ENCODE results near the gene APBA2.
A peak's percentile ranks its signal among the peaks of the same experiment; 100 is the strongest.

Gene APBA2

GRCh38 chr15:29131840-29132420, 246.2 kb downstream of the APBA2 start:
- Histone ChIP-seq H3K4me2 (ENCODE audit: insufficient read depth, low read length, poor library complexity, severe bottlenecking) (no peak overlapping the region), H4K8ac (ENCODE audit: low read depth, low read length) (no peak overlapping the region), H3K4ac (ENCODE audit: low read length) (no peak overlapping the region), H3K79me1 (ENCODE audit: low read depth, low read length) (peaks cover 1% of the 10 kb centered on the region), H2BK5ac (ENCODE audit: low read length) (no peak overlapping the region), H3K18ac (ENCODE audit: low read length) (peak overlapping the region; percentile 92), H3K36me3 (replicated peaks in 1 of 2; ENCODE audit: control insufficient read depth in 2 of 2, insufficient read depth in 2 of 2, low read length in 2 of 2) (no peaks in the 10 kb centered on the region), H3K4me1 (ENCODE audit: control insufficient read depth in 2 of 2, insufficient read depth in 1 of 2, low read depth in 1 of 2, low read length in 2 of 2) (peaks cover 5 to 9% of the 10 kb centered on the region in 2 donors), H3K23ac (ENCODE audit: low read depth, low read length, poor library complexity) (peak overlapping the region; percentile 63), H2AFZ (ENCODE audit: low read length) (peak overlapping the region; percentile 24), H4K91ac (ENCODE audit: low read depth, low read length, poor library complexity) (no peak overlapping the region), H3K4me3 (ENCODE audit: low read length in 2 of 2) (no peak overlapping the region), H3K27me3 (ENCODE audit: control insufficient read depth in 3 of 3, insufficient read depth in 3 of 3, low read depth in 1 of 3, low read length in 3 of 3) (peaks cover 0 to 6% (median 0%) of the 10 kb centered on the region in 3 experiments), H3K14ac (ENCODE audit: low read length) (peak overlapping the region; percentile 63), H3K9ac (ENCODE audit: low read depth, low read length, poor library complexity) (no peak overlapping the region), H2BK120ac (ENCODE audit: low read depth, low read length) (no peak overlapping the region), H2BK12ac (ENCODE audit: low read length) (peak overlapping the region; percentile 16), H2AK5ac (ENCODE audit: low read depth, low read length) (peak overlapping the region; percentile 34), H3K9me3 (replicated peaks in 1 of 2; ENCODE audit: control insufficient read depth in 2 of 2, insufficient read depth in 1 of 2, low read depth in 1 of 2, low read length in 2 of 2) (no peaks in the 10 kb centered on the region), H2BK15ac (ENCODE audit: low read length) (peak overlapping the region; percentile 47), H3K27ac (replicated peaks; ENCODE audit: low read length) (no peak overlapping the region)
- no CpG with 5 or more reads among the region's 23 CpGs for WGBS, 2 donors (ENCODE audit: extremely low coverage in 2 of 2, insufficient read length in 2 of 2, insufficient replicate concordance in 1 of 2)
- no peak for DNase-seq (ENCODE audit: low spot score)

DNA sequence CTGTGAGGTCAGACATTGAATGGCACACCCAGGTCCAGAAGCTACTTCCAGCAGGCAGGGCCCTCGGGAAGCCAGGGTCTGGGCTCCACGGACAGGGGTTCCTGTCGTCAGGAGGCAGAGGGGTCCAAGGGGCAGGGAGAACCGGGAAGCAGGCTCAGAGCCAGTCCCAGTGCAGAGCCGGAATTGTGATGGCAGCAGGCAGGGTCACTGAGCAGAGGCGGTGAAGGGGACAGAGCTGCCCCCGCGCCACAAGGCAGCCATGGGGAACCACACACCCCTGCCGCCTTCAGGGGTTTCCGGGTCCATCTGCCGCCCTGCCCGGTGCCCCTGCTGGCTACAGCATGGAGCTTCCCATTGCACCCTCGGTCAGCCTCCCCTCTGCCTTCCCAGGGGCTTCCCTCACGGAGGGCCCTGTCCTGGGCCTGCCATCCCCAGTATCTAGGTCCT, 247.0 kb downstream of the APBA2 start:
- H2AK5ac ChIP-seq (ENCODE audit: low read depth, low read length) = no peak overlapping the region
- no peak overlapping the region for H3K23ac ChIP-seq (ENCODE audit: low read depth, low read length, poor library complexity)
- H3K79me1 ChIP-seq (ENCODE audit: low read depth, low read length) = peaks cover 1% of the 10 kb centered on the region
- no peak overlapping the region for H2BK12ac ChIP-seq (ENCODE audit: low read length)
- no peak overlapping the region for H2BK120ac ChIP-seq (ENCODE audit: low read depth, low read length)
- H3K36me3 ChIP-seq (replicated peaks in 1 of 2; ENCODE audit: control insufficient read depth in 2 of 2, insufficient read depth in 2 of 2, low read length in 2 of 2) = no peaks in the 10 kb centered on the region
- WGBS, 2 donors (ENCODE audit: extremely low coverage in 2 of 2, insufficient read length in 2 of 2, insufficient replicate concordance in 1 of 2) = no CpG with 5 or more reads among the region's 14 CpGs
- no peak overlapping the region for H3K4me2 ChIP-seq (ENCODE audit: insufficient read depth, low read length, poor library complexity, severe bottlenecking)
- H3K4ac ChIP-seq (ENCODE audit: low read length) = no peak overlapping the region
- H2BK15ac ChIP-seq (ENCODE audit: low read length) = peak overlapping the region; percentile 14
- H4K8ac ChIP-seq (ENCODE audit: low read depth, low read length) = no peak overlapping the region
- H4K91ac ChIP-seq (ENCODE audit: low read depth, low read length, poor library complexity) = no peak overlapping the region
- peak overlapping the region; percentile 78 for H3K18ac ChIP-seq (ENCODE audit: low read length)
- peaks cover 5 to 9% of the 10 kb centered on the region in 2 donors for H3K4me1 ChIP-seq (ENCODE audit: control insufficient read depth in 2 of 2, insufficient read depth in 1 of 2, low read depth in 1 of 2, low read length in 2 of 2)
- DNase-seq (ENCODE audit: low spot score) = no peak
- no peak overlapping the region for H3K4me3 ChIP-seq (ENCODE audit: low read length in 2 of 2)
- no peak overlapping the region for H3K27ac ChIP-seq (replicated peaks; ENCODE audit: low read length)
- H3K9ac ChIP-seq (ENCODE audit: low read depth, low read length, poor library complexity) = no peak overlapping the region
- H3K27me3 ChIP-seq (ENCODE audit: control insufficient read depth in 3 of 3, insufficient read depth in 3 of 3, low read depth in 1 of 3, low read length in 3 of 3) = peaks cover 0 to 6% (median 0%) of the 10 kb centered on the region in 3 experiments
- H2BK5ac ChIP-seq (ENCODE audit: low read length) = no peak overlapping the region
- no peak overlapping the region for H3K14ac ChIP-seq (ENCODE audit: low read length)
- H3K9me3 ChIP-seq (replicated peaks in 1 of 2; ENCODE audit: control insufficient read depth in 2 of 2, insufficient read depth in 1 of 2, low read depth in 1 of 2, low read length in 2 of 2) = no peaks in the 10 kb centered on the region
- no peak overlapping the region for H2AFZ ChIP-seq (ENCODE audit: low read length)

DNA sequence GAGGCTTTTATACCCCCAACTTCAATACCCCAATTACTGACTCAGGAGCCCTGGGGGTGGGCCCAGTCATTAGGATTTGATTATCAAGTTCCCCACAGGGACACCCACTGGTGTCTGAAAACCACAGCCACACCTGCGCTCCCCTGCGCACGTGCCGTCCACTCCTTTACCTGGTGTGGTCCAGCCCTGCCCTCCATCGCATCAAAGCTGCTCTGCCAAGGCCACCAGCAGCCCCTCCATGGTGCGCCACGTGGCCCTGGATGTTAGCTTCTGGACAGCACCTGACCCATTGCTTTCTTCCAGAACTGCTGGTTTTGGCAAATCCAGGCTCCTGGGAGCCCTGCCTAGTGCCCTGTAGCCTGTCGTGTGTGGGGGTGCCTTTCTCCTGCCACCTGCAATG, 247.5 kb downstream of the APBA2 start:
- H2AFZ ChIP-seq (ENCODE audit: low read length) = no peak overlapping the region
- H3K27ac ChIP-seq (replicated peaks; ENCODE audit: low read length) = no peak overlapping the region
- H3K36me3 ChIP-seq (replicated peaks in 1 of 2; ENCODE audit: control insufficient read depth in 2 of 2, insufficient read depth in 2 of 2, low read length in 2 of 2) = no peaks in the 10 kb centered on the region
- H3K18ac ChIP-seq (ENCODE audit: low read length) = peak overlapping the region; percentile 3
- H2AK5ac ChIP-seq (ENCODE audit: low read depth, low read length) = no peak overlapping the region
- no peak overlapping the region for H2BK120ac ChIP-seq (ENCODE audit: low read depth, low read length)
- WGBS, 2 donors (ENCODE audit: extremely low coverage in 2 of 2, insufficient read length in 2 of 2, insufficient replicate concordance in 1 of 2) = no CpG with 5 or more reads among the region's 8 CpGs
- peaks cover 5 to 9% of the 10 kb centered on the region in 2 donors for H3K4me1 ChIP-seq (ENCODE audit: control insufficient read depth in 2 of 2, insufficient read depth in 1 of 2, low read depth in 1 of 2, low read length in 2 of 2)
- peaks cover 0 to 6% (median 0%) of the 10 kb centered on the region in 3 experiments for H3K27me3 ChIP-seq (ENCODE audit: control insufficient read depth in 3 of 3, insufficient read depth in 3 of 3, low read depth in 1 of 3, low read length in 3 of 3)
- no peak overlapping the region for H2BK12ac ChIP-seq (ENCODE audit: low read length)
- DNase-seq (ENCODE audit: low spot score) = no peak
- H4K91ac ChIP-seq (ENCODE audit: low read depth, low read length, poor library complexity) = no peak overlapping the region
- no peak overlapping the region for H3K4ac ChIP-seq (ENCODE audit: low read length)
- H3K23ac ChIP-seq (ENCODE audit: low read depth, low read length, poor library complexity) = no peak overlapping the region
- no peak overlapping the region for H3K4me2 ChIP-seq (ENCODE audit: insufficient read depth, low read length, poor library complexity, severe bottlenecking)
- H2BK15ac ChIP-seq (ENCODE audit: low read length) = no peak overlapping the region
- H3K4me3 ChIP-seq (ENCODE audit: low read length in 2 of 2) = no peak overlapping the region
- no peak overlapping the region for H3K14ac ChIP-seq (ENCODE audit: low read length)
- H3K9ac ChIP-seq (ENCODE audit: low read depth, low read length, poor library complexity) = no peak overlapping the region
- no peak overlapping the region for H4K8ac ChIP-seq (ENCODE audit: low read depth, low read length)
- no peaks in the 10 kb centered on the region for H3K9me3 ChIP-seq (replicated peaks in 1 of 2; ENCODE audit: control insufficient read depth in 2 of 2, insufficient read depth in 1 of 2, low read depth in 1 of 2, low read length in 2 of 2)
- no peak overlapping the region for H2BK5ac ChIP-seq (ENCODE audit: low read length)
- H3K79me1 ChIP-seq (ENCODE audit: low read depth, low read length) = peaks cover 1% of the 10 kb centered on the region

- Histone ChIP-seq H3K23ac (ENCODE audit: low read depth, low read length, poor library complexity) (no peak overlapping the region), H4K91ac (ENCODE audit: low read depth, low read length, poor library complexity) (no peak overlapping the region), H2BK12ac (ENCODE audit: low read length) (no peak overlapping the region), H3K4ac (ENCODE audit: low read length) (no peak overlapping the region), H4K8ac (ENCODE audit: low read depth, low read length) (no peak overlapping the region), H2BK15ac (ENCODE audit: low read length) (no peak overlapping the region), H3K4me2 (ENCODE audit: insufficient read depth, low read length, poor library complexity, severe bottlenecking) (no peak overlapping the region), H3K27ac (replicated peaks; ENCODE audit: low read length) (no peak overlapping the region), H3K4me1 (ENCODE audit: control insufficient read depth in 2 of 2, insufficient read depth in 1 of 2, low read depth in 1 of 2, low read length in 2 of 2) (peaks cover 5 to 9% of the 10 kb centered on the region in 2 donors), H3K9me3 (replicated peaks in 1 of 2; ENCODE audit: control insufficient read depth in 2 of 2, insufficient read depth in 1 of 2, low read depth in 1 of 2, low read length in 2 of 2) (no peaks in the 10 kb centered on the region), H2AFZ (ENCODE audit: low read length) (no peak overlapping the region), H3K27me3 (ENCODE audit: control insufficient read depth in 3 of 3, insufficient read depth in 3 of 3, low read depth in 1 of 3, low read length in 3 of 3) (peaks cover 0 to 9% (median 0%) of the 10 kb centered on the region in 3 experiments), H3K79me1 (ENCODE audit: low read depth, low read length) (peaks cover 1% of the 10 kb centered on the region), H2AK5ac (ENCODE audit: low read depth, low read length) (no peak overlapping the region), H2BK5ac (ENCODE audit: low read length) (no peak overlapping the region), H3K18ac (ENCODE audit: low read length) (no peak overlapping the region), H3K4me3 (ENCODE audit: low read length in 2 of 2) (no peak overlapping the region), H3K14ac (ENCODE audit: low read length) (no peak overlapping the region), H3K36me3 (replicated peaks in 1 of 2; ENCODE audit: control insufficient read depth in 2 of 2, insufficient read depth in 2 of 2, low read length in 2 of 2) (no peaks in the 10 kb centered on the region), H2BK120ac (ENCODE audit: low read depth, low read length) (no peak overlapping the region), H3K9ac (ENCODE audit: low read depth, low read length, poor library complexity) (no peak overlapping the region)
- DNase-seq (ENCODE audit: low spot score) = no peak
- WGBS, 2 donors (ENCODE audit: extremely low coverage in 2 of 2, insufficient read length in 2 of 2, insufficient replicate concordance in 1 of 2) = no CpG with 5 or more reads among the region's 5 CpGs
Observed at GRCh38 chr15:29133791-29134190, 248.0 kb downstream of the APBA2 start.
